Heart right ventricle (tissue), 16 donors: ENCODE results near the gene ZNRF4. TPM values are rescaled to one million over a fixed set of nuclear protein-coding genes. Genes with fewer than 3 reads are reported as not detected.
"Not testable (repeated sequence)": the region's sequence is repeated elsewhere in the genome, so short reads cannot be mapped to it uniquely, and the experiment has no call there.

Experiments used
- ATAC-seq, 8 donors: fragments of 200-7000 bp; cut with Tn5 transposase; one replicate each; pipeline ENCODE4 v1.9.1; 2020; ENCODE audit warnings: mild to moderate bottlenecking in 8 of 8, moderate library complexity in 8 of 8, moderate number of reproducible peaks in 1 of 8
- DNase-seq, 2 donors: peaks; one replicate each; pipeline ENCODE4 v3.0.0-alpha.2; 2020
- H3K27ac ChIP-seq, 10 donors: fragments of 200-600 bp; sonication (generic) in 2 of 10; one replicate each; pipeline versions ENCODE4 v1.5.0 to v1.8.0; 2020 to 2022; ENCODE audit warnings: mild to moderate bottlenecking in 3 of 10
- H3K27me3 ChIP-seq, 7 donors: fragments of 200-600 bp; one replicate each; pipeline ENCODE4 v1.8.0; 2021 to 2022; ENCODE audit warnings: mild to moderate bottlenecking in 2 of 7
- H3K36me3 ChIP-seq, 9 donors: fragments of 200-600 bp; sonication (generic) in 1 of 9; one replicate each; pipeline versions ENCODE4 v1.5.0 to v1.8.0; 2020 to 2022; ENCODE audit warnings: mild to moderate bottlenecking in 2 of 9
- H3K4me1 ChIP-seq, 9 donors: fragments of 200-600 bp; sonication (generic) in 1 of 9; one replicate each; pipeline versions ENCODE4 v1.5.0 to v1.8.0; 2020 to 2022; ENCODE audit warnings: mild to moderate bottlenecking in 4 of 9
- H3K4me3 ChIP-seq, 10 donors: fragments of 200-600 bp; sonication (generic) in 2 of 10; one replicate each; pipeline versions ENCODE4 v1.5.0 to v1.8.0; 2020 to 2022; ENCODE audit warnings: mild to moderate bottlenecking in 7 of 10, moderate library complexity in 2 of 10
- H3K9me3 ChIP-seq, 11 donors: fragments of 200-600 bp in 10 of 11; sonication (generic) in 2 of 11; one replicate each; pipeline versions ENCODE4 v1.5.0 to v1.8.0; 2013 to 2022; ENCODE audit warnings: mild to moderate bottlenecking in 2 of 11, control low read depth in 1 of 11, moderate library complexity in 1 of 11
- CTCF ChIP-seq, 9 donors: fragments of 200-600 bp; sonication (generic) in 2 of 9; IDR thresholded peaks; one replicate each; pipeline versions ENCODE4 v1.5.0 to v1.8.0; 2021 to 2022; ENCODE audit warnings: antibody characterized with exemption in 9 of 9, mild to moderate bottlenecking in 5 of 9, moderate library complexity in 1 of 9
- WGBS, 2 donors: extraction: QIAGEN DNeasy Blood & Tissue Kit; methylation state at CpG; one replicate each; pipeline ENCODE4 v1.1.7; 2013; ENCODE audit warnings: inconsistent platforms in 1 of 2; 5-methylcytosine and 5-hydroxymethylcytosine counted together
- intact Hi-C, 10 donors: fragments of 100-400 bp; cut with DNase I; formaldehyde crosslinking; loops; one replicate each; pipeline versions ENCODE4 v1.11.1 to v1.14.2; 2022
- long read RNA-seq, 3 donors: library from polyadenylated mRNA; unstranded; transcript quantifications; one replicate each; pipeline ENCODE4 v2.0.0, GENCODE V29; 2020 to 2021
- polyA plus RNA-seq, 2 donors: library from polyadenylated mRNA; stranded (reverse); fragments of 200-250 nt; gene quantifications; one replicate each; pipeline ENCODE4 v1.2.3, GENCODE V29; 2013
- total RNA-seq, 10 donors: library from RNA; stranded (reverse); fragmentation: NEBNext Ultra II Directional in 3 of 10; extraction: Animal tissue kit (Norgen Biotek cat#: 25700) in 3 of 10; gene quantifications; one replicate each; pipeline versions ENCODE4 v1.2.1 to v1.2.4, GENCODE V29; 2021 to 2023
- donor health status: Arrhythmogenic right ventricular cardiomyopathy.
- donor health status: ischemic (EF 13 %, LVEDD 7.1; RV severe dilation, severe dysfunction).
- donor health status: healthy with polysubstance abuse.
- donor health status: DM: no; HTN: yes; CAD: no.
- donor health status: DM: no; HTN: no; CAD: no.
- donor health status: ischemic (EF 25% LVEDD 6.9; RV normal size, moderate dysfunction).
- donor health status: ischemic (EF 25% LVEDD 5.7; RV mildly dilated, moderate dysfunction).
- donor health status: healthy.
- donor health status: DM: yes; HTN: yes; CAD: no.
- donor health status: Ischemic cardiomyopathy.
- donor health status: ischemic (EF 35%, LVEDD 5.7; RV mildly dilated, moderate dysfunction).
- donor health status: nonischemic (EF 11% LVEDD 7.7; RV severe dilation, severe dysfunction).
- donor health status: DM: yes; HTN: yes; CAD: no.
- donor health status: PGD.
- donor health status: ischemic (EF 29% LVEDD 5.4; RV normal size, mild dysfunction).
- donor health status: nonischemic (EF 23%, LVEDD 6.1; RV moderate dilation, normal function).

Gene ZNRF4
- total RNA-seq (not detected), polyA plus RNA-seq (not detected)
- long read RNA-seq, donor 1 = 0 reads
- long read RNA-seq, donor 2 = 0 reads
- long read RNA-seq, donor 3 = 0 reads

- Histone ChIP-seq H3K4me1 (no peaks in the 10 kb centered on the region), H3K27me3 (peaks cover 0 to 14% (median 4%) of the 10 kb centered on the region in 7 donors), H3K27ac (no peak within 1 kb of the TSS), H3K9me3 (peaks cover 0 to 6% (median 0%) of the 10 kb centered on the region in 11 donors), H3K36me3 (no peaks in the 10 kb centered on the region), H3K4me3 (no peak within 1 kb of the TSS)
- intact Hi-C loops = no loop called here
- DNase-seq (no peak), ATAC-seq (no peak)
- no peak for TF ChIP-seq CTCF (IDR thresholded peaks at IDR 0.05)
- WGBS, 2 donors = 91 to 92% methylated on average over 62 of the region's 62 CpGs
These were observed at the start of gene ZNRF4 for GRCh38 chr19:5455367-5456129. Gene ZNRF4, plus strand, starts transcription at chr19:5455417. Its CDS starts 75 bp downstream, at chr19:5455492.

- Histone ChIP-seq H3K9me3 (peaks cover 0 to 20% (median 7%) of the 10 kb centered on the region in 11 donors), H3K27me3 (peaks cover 0 to 25% (median 4%) of the 10 kb centered on the region in 7 donors)
- H3K4me1 ChIP-seq, H3K36me3 ChIP-seq, H3K4me3 ChIP-seq, DNase-seq, H3K27ac ChIP-seq, intact Hi-C loops, ATAC-seq: not testable (repeated sequence)
- WGBS, 2 donors = 82 to 91% methylated on average over 6 of the region's 6 CpGs
These were observed 49.0 kb upstream of the ZNRF4 start for GRCh38 chr19:5406198-5406597.

GRCh38 chr19:5406816-5407215, 48.4 kb upstream of the ZNRF4 start:
- no peak for TF ChIP-seq CTCF (IDR thresholded peaks at IDR 0.05)

GRCh38 chr19:5407356-5407755, 47.9 kb upstream of the ZNRF4 start:
- 32 to 36% methylated on average over 4 of the region's 4 CpGs for WGBS, 2 donors
- Histone ChIP-seq H3K27ac (no peak overlapping the region), H3K36me3 (no peaks in the 10 kb centered on the region), H3K4me3 (no peak overlapping the region), H3K4me1 (no peaks in the 10 kb centered on the region), H3K9me3 (peaks cover 0 to 20% (median 7%) of the 10 kb centered on the region in 11 donors), H3K27me3 (peaks cover 0 to 22% (median 7%) of the 10 kb centered on the region in 7 donors)
- no peak for DNase-seq
- intact Hi-C loops = no loop called here
- ATAC-seq = no peak
- TF ChIP-seq CTCF (IDR thresholded peaks at IDR 0.05) = no peak

More at GRCh38 chr19:5406816-5407215, 48.4 kb upstream of the ZNRF4 start:
- ATAC-seq (no peak), DNase-seq (no peak)
- peaks cover 0 to 22% (median 7%) of the 10 kb centered on the region in 7 donors for H3K27me3 ChIP-seq
- peaks cover 0 to 20% (median 7%) of the 10 kb centered on the region in 11 donors for H3K9me3 ChIP-seq
- no peak overlapping the region for H3K4me3 ChIP-seq
- WGBS, 2 donors = 53 to 65% methylated on average over 7 of the region's 7 CpGs
- H3K27ac ChIP-seq = no peak overlapping the region
- intact Hi-C loops = no loop called here
- H3K36me3 ChIP-seq = no peaks in the 10 kb centered on the region
- H3K4me1 ChIP-seq = no peaks in the 10 kb centered on the region
